HL-60/S4 treated with retinoic acid at 250 ng/mL for 4 days and 3 days (cell line): ENCODE results near the gene OAT.

Experiments
- in situ Hi-C: fragments of 300-500 bp; cut with MboI; formaldehyde crosslinking; loops from 2 replicates; pipeline ENCODE4 v1.7.0; 2022; ENCODE audit warnings: low sequenced_read_pairs

OAT gene

DNA sequence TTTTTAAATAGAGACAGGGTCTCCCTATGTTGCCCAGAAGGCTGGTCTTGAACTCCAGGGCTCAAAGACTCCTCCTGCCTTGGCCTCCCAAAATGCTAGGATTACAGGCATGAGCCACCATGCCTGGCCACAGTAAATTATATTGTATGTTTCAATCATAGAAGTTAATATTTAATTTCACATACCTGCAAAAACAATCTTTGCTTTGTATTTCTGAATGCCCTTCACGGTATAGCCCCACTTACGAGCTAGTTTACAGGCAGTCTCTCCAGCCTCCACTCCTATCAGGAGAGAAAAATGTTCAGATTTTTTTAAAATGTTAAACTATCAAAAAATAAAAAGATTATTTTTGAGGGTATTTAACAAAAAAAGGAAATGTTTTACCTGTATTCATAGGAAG, 10.4 kb downstream of the OAT start:
- in situ Hi-C loops, result loop anchor here (25.0 kb wide), 1 partner anchor 821 kb away; no protein-coding TSS in a partner anchor

DNA sequence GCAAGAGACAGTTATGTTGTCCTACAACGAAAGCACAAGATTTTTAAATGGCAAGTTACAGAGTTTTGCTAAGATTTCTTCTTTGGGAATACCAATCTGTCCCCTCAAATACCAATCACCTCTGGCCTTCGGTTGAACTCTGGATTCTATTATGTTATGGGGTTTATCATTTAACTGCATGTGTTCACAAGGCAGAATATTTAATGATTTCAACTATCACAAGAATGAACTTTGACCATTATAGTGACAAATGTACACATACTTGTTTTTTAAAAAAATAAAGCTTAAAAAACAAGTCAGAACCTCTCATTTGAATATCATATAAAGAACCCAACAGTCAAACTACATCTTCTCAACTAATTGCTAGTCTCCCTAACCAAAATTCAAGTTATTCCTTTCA, 11.3 kb downstream of the OAT start:
- in situ Hi-C loops, result loop anchor here (25.0 kb wide), 1 partner anchor 820 kb away; no protein-coding TSS in a partner anchor

GRCh38 chr10:124403548-124403947, 15.2 kb downstream of the OAT start:
- in situ Hi-C loops, result loop anchor here (25.0 kb wide), 1 partner anchor 816 kb away; no protein-coding TSS in a partner anchor

- in situ Hi-C loops, result loop anchor here (25.0 kb wide), 1 partner anchor 815 kb away; no protein-coding TSS in a partner anchor
These were observed 16.4 kb downstream of the OAT start for GRCh38 chr10:124402273-124402672.

DNA sequence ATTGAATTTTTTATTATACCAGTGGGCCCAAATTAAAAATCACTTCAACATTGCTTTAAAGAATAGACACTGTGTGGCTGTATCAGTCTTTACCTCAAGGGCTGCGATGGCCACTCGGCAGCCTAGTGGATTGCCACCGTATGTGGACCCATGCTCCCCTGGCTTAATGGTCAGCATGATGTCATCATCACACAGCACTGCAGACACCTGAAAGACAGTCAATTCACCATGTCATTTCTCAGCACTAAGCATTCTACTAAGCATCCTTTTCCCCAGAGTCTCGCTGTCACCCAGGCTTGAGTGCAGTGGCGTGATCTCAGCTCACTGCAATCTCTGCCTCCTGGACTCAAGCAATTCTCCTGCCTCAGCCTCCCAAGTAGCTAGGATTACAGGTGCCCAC, 17.1 kb downstream of the OAT start:
- in situ Hi-C loops, result loop anchor here (25.0 kb wide), 1 partner anchor 814 kb away; no protein-coding TSS in a partner anchor

DNA sequence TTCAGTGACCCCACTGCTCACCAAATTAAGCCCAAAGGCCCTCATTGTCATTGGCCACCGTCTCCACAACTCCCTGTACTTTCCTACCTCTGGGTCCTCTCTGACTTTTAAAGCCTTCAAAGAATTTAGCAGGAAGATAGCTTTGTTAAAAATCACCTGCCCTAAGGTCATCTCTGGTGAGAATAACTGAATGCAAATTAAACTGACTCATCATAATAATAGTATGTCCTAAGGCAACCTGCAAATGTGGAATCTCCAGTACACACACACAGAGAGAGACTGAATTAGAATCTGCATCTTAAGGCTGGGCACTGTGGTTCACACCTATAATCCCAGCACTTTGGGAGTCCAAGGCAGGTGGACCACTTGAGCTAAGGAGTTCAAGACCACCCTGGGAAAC, 24.1 kb downstream of the OAT start:
- in situ Hi-C loops, result no loop called here

GRCh38 chr10:124392626-124393342, 25.9 kb downstream of the OAT start:
- in situ Hi-C loops, result no loop called here

GRCh38 chr10:124390471-124391187, 28.1 kb downstream of the OAT start:
- in situ Hi-C loops, result no loop called here

DNA sequence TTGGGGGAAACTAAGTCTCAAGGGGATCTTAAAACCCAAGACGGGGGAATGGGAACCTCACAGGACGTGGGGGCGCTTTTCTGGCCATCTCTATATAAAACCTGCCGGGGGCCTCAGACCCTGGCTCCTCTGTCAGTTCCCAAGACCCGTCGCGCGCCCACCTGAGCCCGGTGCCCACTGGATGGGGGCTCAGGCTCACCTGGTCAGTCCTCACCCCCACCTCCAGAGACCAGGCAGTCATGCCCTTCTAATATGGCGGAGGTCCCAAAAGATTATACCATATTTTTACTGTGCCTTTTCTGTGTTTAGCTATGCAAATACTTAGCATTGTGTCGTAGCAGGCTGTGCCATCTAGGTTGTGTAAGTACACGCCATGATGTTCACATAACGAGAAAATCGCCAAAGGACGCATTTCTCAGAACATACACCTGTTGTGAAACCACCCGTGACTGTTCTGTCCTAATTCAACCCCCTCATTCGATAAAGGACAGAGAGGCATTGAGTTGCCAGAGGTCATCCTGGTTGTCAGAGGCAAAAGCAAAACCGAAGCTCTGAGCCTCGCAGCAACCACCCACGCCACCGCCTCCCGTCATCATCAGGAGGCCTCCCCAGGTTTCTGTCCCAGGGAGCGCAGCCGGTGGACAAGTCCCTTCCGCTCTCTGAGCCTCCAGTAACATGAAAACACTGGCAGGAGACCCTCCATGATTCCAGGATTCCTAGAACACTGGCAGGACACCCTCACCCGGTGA, 28.9 kb downstream of the OAT start:
- in situ Hi-C loops, result loop anchor here (5.0 kb wide), 1 partner anchor 397 kb away; no protein-coding TSS in a partner anchor

DNA sequence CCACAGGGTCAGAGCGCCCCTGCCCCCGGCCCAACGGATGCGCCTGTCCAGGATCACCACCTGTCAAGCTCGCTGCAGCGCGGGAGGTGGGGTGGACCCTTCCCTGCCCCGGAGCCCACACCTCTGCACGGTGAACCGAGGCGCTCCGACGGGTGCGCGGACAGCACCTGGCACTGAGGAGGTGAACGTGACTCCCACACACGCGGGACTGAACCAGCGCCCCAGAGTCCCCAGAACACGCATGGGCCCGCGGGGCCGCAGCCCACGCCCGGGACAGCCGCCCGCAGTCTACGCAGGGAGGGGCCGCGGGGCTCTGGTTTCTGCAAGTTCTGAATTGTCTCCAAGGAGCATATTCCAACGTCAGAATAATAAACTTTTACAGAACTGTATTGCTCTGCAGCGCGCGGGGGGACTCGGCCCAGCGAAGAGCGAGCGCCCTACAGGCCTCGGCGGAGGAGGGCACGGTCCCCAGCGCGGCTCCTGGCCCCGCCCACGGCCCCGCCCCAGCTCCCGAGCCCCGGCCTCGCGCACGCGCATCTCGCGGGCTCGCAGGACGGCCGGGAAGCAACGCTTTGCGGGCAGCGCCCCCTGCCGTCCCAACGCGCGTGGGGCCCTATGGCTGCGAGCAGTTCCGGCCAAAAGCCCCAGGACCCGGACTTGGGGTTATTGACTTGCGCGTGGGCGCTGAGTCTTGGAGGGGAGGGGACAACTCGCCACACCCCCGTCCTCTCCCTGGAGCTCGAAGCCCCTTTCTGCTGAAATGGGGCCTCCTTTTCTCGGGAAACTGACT, 29.7 kb downstream of the OAT start:
- in situ Hi-C loops, result loop anchor here (5.0 kb wide), 1 partner anchor 397 kb away; no protein-coding TSS in a partner anchor

DNA sequence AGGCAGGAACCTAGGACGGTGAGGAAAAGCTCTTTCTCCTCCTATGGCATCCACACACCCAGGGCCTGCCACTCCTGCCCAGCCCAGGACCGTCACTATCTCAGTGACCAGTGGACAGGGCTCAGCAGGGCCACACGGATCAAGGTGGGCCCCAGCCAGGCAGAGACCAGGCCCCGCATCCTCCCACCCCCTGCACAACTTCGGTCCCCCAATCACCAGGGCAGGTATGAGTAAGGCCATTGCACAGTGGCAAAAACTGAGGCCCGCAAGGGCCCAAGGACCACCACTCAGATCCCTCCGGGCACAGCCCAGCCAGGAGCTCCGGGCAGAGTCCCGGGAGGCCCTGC, 30.3 kb downstream of the OAT start:
- in situ Hi-C loops, result loop anchor here (5.0 kb wide), 1 partner anchor 396 kb away; no protein-coding TSS in a partner anchor

DNA sequence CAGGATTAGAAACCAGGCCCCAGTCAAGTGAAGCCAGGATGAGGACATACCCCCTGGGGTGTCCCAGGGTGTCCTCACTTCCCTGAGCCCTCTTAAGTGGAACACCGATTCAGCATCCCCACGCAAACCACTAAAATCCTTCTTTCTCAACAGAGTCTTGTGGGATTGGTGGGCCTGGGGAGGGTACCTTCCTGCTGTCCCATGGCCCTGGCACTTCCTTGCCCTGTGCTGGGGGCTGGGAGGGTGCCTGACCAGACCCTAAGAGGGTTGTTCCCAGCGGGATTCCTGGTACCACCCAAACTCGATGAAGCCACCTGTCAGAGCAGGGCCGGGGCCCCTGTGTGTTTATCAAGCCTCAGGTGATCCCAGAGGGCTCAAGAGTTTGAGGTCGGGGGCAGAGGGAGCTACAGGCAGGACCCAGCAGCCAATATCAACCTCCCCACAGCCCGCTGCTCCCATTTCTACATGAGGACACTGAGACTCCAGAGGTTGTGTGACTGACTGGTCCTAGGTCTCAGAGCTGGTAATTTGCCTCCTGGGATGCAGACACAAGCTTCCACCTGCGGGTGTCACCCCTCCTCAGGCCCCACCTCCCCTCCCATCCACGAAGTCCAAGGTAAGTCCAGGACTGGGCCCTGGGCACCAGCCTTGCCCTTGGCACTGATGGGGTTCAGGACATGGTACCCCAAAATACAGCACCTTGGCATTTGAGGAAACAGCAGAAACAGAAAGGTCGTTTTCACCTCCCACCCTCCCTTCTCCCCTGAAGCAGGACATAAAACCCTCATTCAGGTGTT, 31.4 kb downstream of the OAT start:
- in situ Hi-C loops, result loop anchor here (5.0 kb wide), 1 partner anchor 395 kb away; no protein-coding TSS in a partner anchor

GRCh38 chr10:124386186-124387077, 32.3 kb downstream of the OAT start:
- in situ Hi-C loops, result loop anchor here (5.0 kb wide), 1 partner anchor 394 kb away; no protein-coding TSS in a partner anchor

DNA sequence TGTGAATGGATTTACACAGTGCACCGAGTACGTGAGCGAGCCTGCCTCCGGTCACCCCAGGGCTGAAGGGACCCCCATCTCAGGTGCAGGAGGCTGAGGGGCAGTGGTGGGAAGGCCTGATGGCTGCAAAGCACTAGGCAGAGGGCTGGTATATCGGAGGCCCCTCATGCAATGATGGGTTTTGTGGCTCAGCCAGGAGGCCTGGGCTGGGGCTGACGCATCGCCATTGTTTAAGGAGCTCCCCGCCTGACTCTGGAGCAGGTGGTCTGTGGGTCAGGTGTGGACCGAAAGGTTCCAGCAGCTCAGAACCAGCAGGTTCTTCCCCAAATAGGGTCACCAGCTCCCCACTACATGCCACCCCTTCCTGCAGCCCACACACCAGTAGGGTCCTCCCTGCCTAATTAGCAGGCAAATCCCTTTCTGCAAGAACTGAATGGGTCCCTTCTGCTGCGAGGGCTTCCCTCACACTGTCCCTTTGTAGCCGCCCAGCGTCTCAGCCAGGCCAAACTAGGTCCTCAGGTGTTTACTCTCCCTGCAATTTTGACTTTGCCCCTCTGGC, 33.0 kb downstream of the OAT start:
- in situ Hi-C loops, result loop anchor here (5.0 kb wide), 1 partner anchor 393 kb away; no protein-coding TSS in a partner anchor

DNA sequence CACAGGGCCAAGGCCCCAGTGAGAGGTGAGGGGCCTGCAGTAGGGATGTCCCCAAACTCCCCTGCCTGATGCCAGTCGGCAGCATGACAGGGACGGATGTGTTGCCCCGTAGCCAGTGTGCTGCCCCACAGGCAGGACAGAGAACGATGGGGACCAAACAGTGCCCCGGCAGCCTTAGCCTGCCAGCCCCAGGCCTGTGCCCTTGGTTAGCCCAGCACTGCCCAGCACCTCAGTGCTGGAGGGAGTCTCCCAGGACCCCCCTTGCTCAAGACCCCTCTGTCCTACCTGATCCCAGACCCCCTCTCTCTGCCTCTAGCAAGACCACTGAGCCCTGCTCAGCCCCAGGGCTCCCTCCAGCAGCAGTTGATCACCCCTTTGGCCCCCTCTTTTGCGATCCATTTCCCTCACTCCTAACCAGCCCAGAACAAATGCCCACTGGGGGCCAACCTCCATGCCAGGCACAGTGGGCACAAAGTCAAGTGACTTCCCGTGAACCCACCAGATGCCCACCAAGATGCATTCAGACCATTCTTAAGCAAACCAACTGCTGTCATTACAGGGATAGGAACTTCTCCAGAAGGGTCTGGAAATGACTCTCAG, 34.0 kb downstream of the OAT start:
- in situ Hi-C loops, result loop anchor here (5.0 kb wide), 1 partner anchor 392 kb away; no protein-coding TSS in a partner anchor

DNA sequence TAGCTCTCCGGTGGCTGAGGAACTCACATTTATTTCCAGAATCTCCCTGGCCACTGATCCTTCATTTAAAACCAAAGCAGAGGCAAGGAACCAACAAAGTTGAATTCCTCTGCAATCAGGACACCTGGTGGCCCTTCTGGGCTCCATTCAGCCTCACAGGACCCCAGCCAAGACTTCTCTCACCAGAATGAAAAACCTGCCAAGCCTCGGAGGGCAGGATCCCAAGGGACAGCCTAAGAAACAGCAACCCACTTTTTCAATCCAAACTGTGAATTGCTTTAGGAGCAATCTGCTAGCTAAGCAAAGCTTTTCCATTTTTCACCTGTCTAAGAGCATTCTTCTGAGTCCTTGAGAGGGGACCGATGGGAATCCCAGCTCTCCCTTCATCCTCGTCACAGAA, 34.6 kb downstream of the OAT start:
- in situ Hi-C loops, result no loop called here

GRCh38 chr10:124383496-124383895, 35.2 kb downstream of the OAT start:
- in situ Hi-C loops, result no loop called here
